Muscle layer of duodenum (tissue), 2 donors: Measurements from ENCODE around the gene HECTD3.

Source experiments
- H3K27ac ChIP-seq: one replicate; pipeline ENCODE4 v1.7.0; 2013; ENCODE audit warnings: mild to moderate bottlenecking, low read length
- H3K27me3 ChIP-seq: one replicate; pipeline ENCODE4 v1.7.0; 2013; ENCODE audit warnings: low read depth, mild to moderate bottlenecking, control low read depth, low read length
- H3K36me3 ChIP-seq, 2 donors: one replicate each; pipeline ENCODE4 v1.7.0; 2013; ENCODE audit warnings: low read length in 2 of 2, control low read depth in 1 of 2, mild to moderate bottlenecking in 1 of 2; ENCODE audit not compliant: insufficient read depth in 2 of 2, control insufficient read depth in 1 of 2
- H3K4me1 ChIP-seq, 2 donors: one replicate each; pipeline ENCODE4 v1.7.0; 2013; ENCODE audit warnings: low read length in 2 of 2, mild to moderate bottlenecking in 2 of 2, control low read depth in 1 of 2, moderate library complexity in 1 of 2; ENCODE audit not compliant: insufficient read depth in 2 of 2, control insufficient read depth in 1 of 2
- H3K4me3 ChIP-seq, 2 donors: one replicate each; pipeline ENCODE4 v1.7.0; 2013; ENCODE audit warnings: low read length in 2 of 2, low read depth in 1 of 2, mild to moderate bottlenecking in 1 of 2
- H3K9me3 ChIP-seq, 2 donors: one replicate each; pipeline ENCODE4 v1.7.0; 2013; ENCODE audit warnings: low read length in 2 of 2, control low read depth in 1 of 2, mild to moderate bottlenecking in 1 of 2; ENCODE audit not compliant: control insufficient read depth in 1 of 2
- donor health status: healthy.

HECTD3 gene

DNA sequence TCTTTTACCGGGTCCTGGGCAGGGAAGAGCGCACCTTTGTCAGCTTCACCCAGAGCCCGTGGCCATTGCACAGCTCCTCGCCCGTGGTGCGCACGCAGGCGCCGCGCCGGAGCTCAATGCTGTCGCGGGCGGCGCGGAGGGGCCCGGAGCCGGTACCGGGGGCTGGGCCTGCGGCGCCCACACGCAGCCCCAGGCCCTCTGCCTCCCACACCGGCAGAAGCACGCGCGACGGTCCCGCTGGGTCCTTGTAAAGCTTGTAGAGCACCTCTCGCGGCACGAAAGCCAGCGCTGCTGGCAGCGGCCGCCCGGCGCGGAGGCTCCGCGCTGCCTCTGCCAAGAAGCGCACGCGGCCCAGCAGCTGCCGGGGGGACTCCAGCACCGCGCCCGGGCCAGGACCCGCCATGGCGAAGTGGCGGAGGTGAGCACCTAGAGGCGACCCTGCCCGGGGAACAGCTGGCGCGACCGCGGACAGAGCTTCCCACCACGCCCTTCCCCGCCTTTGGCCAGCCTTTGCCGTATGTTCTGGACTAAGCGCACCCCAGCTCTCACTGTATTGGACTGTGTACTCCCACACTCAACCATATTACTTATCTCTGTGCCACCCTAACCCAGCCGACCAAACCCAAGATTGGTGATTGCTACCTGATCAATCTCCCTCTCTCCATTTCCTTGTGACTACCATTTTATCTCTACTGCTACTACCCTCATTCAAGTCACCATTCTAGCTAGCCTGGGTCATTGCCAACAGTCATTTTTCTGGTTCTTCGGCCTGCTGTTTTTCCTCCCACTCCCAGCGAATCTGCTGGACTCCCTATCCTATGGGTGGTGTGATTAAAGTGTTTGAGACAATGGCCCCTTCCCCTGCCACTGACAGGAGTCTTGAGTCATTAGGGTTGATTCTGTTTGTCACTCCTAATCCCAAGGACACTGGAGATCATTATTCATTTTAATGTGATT, at the start of gene HECTD3:
HECTD3 (minus strand) TSS at position 470 of the 957 bp plus-strand sequence; CDS start at position 403, 67 bp downstream.
- Histone ChIP-seq H3K4me1 (peaks cover 16 to 48% of the 10 kb centered on the region in 2 donors), H3K4me3 (peak within 1 kb of the TSS; percentile 90 to 98), H3K9me3 (no peaks in the 10 kb centered on the region), H3K27me3 (no peaks in the 10 kb centered on the region), H3K27ac (peak within 1 kb of the TSS; percentile 94), H3K36me3 (peaks cover 25 to 45% of the 10 kb centered on the region in 2 donors)

DNA sequence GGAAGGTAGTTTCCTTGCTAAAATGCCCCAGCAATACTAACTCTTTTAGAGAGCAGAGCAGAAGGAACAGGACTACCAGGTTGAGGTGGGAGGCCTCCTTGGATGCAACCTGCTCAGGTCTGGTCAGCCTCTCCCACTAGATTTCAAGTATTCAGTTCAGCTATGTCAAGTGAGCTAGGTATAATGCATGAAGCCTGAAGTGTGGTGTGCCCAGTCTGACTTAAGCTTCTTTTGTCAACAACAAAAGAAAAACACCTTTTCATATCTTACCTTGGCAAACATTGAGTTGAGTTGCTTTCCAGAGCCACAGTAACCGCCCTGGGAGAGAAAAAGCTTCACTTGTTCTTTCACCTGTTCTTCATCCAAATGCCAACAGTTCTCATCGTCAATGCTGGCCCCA, 48.7 kb upstream of the HECTD3 start:
- H3K27ac ChIP-seq: no peak overlapping the region
- no peak overlapping the region for H3K4me3 ChIP-seq
- no peaks in the 10 kb centered on the region for H3K9me3 ChIP-seq
- no peaks in the 10 kb centered on the region for H3K27me3 ChIP-seq
- H3K36me3 ChIP-seq: peaks cover 0 to 15% of the 10 kb centered on the region in 2 donors
- H3K4me1 ChIP-seq: no peaks in the 10 kb centered on the region

DNA sequence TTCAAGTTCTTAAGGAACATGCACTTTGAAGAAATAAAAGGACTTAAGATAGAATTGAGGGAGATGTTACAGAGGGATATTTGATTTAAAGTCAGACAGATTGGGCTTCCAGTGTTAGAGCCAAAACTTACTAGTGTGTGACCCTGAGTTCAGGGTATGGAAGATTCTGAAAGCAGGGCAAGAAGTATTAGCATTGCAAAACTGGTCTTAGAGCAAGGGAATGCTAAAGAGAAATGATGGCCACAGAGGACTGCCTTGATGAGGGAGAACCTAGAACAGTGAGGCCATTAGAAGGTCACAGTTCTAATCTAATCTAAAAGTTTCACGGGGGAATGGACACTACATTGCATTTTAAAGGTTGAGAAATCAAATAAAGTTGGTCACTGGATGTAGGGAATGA, 46.4 kb upstream of the HECTD3 start:
- Histone ChIP-seq H3K4me3 (no peak overlapping the region), H3K27me3 (no peaks in the 10 kb centered on the region), H3K9me3 (no peaks in the 10 kb centered on the region), H3K4me1 (no peaks in the 10 kb centered on the region), H3K27ac (no peak overlapping the region), H3K36me3 (peaks cover 0 to 15% of the 10 kb centered on the region in 2 donors)

DNA sequence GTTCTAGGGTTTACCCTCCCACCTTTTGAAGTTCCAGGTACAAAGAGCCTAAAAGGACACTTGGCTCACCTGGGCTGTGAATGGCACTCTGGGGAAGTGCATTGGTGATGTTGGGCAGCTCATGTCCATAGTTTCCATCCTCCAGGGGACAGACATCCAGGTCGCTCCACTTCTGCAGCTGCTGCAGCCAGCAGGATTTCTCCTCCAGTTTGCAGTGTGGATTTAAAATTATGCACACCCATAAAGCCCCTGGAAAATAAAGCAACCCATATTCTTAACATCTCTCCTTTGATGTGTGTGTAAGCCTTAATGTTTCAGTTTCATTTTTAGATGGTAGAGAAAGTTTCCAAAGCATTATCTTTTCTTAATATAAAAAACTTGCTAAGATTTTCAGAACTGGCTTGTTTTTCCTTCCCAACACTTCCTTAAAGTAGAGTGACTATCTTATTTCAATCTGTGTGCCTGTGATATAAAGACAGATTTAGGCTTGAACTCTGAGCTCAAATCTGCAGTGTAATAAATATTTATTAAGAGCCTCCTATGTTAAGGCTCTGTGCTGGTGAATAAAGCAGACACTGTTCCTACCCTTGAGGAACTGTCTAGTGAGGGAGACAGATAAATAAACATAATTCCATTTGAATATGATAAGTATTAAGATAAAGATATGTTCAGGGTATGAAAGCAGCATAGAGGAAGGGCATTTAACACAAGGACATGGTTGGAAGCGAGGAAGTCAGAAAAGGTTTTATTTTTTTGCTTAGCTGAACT, 40.1 kb upstream of the HECTD3 start:
- Histone ChIP-seq H3K27me3 (no peaks in the 10 kb centered on the region), H3K4me3 (peak overlapping the region in 1 of 2 donors; percentile 37), H3K36me3 (peaks cover 0 to 11% of the 10 kb centered on the region in 2 donors), H3K4me1 (no peaks in the 10 kb centered on the region), H3K27ac (peak overlapping the region; percentile 49), H3K9me3 (no peaks in the 10 kb centered on the region)

DNA sequence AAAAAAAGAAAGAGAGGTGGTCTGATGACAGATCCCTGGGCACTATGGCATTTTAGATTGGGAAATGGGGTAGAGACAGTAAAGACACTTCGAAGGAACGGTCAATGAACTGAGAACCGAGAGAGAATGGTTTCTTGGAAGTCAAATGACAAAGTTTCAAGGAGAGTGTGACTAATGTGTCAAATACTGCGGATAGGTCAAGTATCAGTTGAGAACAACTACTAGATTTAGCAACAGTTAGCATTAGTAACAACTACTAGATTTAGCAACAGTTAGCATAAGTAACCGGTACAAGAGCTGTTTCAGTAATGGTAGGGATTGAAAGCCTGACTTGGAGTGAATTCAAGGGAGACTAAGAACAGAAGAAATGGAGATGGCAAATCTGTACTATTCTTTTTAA, 35.9 kb upstream of the HECTD3 start:
- no peaks in the 10 kb centered on the region for H3K4me1 ChIP-seq
- no peaks in the 10 kb centered on the region for H3K27me3 ChIP-seq
- no peak overlapping the region for H3K4me3 ChIP-seq
- no peaks in the 10 kb centered on the region for H3K9me3 ChIP-seq
- H3K27ac ChIP-seq: no peak overlapping the region
- H3K36me3 ChIP-seq: peaks cover 7 to 24% of the 10 kb centered on the region in 2 donors

GRCh38 chr1:45044916-45045315, 33.8 kb upstream of the HECTD3 start:
- H3K9me3 ChIP-seq: no peaks in the 10 kb centered on the region
- peaks cover 7 to 28% of the 10 kb centered on the region in 2 donors for H3K36me3 ChIP-seq
- H3K27ac ChIP-seq: no peak overlapping the region
- H3K4me1 ChIP-seq: no peaks in the 10 kb centered on the region
- no peak overlapping the region for H3K4me3 ChIP-seq
- no peaks in the 10 kb centered on the region for H3K27me3 ChIP-seq

DNA sequence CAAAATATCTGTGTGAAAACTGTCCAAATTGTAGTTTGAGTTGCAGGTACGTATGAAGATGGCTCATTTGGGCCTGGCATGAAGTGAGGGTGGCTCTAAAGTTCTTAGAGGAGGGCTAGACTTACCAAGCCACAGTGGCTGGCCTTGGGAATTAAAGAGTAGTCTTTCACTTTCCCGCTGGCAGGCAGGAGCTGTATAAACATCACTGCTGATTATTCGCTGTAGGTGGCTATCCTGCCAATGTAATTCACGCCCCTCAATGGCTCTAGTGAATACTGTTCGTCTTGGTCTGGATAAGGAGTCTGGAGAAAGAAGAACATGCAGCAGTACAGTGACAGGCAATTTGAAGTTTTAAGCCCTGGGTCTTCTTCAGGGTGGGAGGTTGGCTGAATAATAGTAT, 32.0 kb upstream of the HECTD3 start:
- Histone ChIP-seq H3K9me3 (no peaks in the 10 kb centered on the region), H3K36me3 (peaks cover 7 to 20% of the 10 kb centered on the region in 2 donors), H3K4me1 (peaks cover 0 to 2% of the 10 kb centered on the region in 2 donors), H3K4me3 (no peak overlapping the region), H3K27me3 (no peaks in the 10 kb centered on the region), H3K27ac (no peak overlapping the region)

- H3K4me1 ChIP-seq: peaks cover 0 to 3% of the 10 kb centered on the region in 2 donors
- no peaks in the 10 kb centered on the region for H3K9me3 ChIP-seq
- peaks cover 7 to 33% of the 10 kb centered on the region in 2 donors for H3K36me3 ChIP-seq
- H3K4me3 ChIP-seq: no peak overlapping the region
- H3K27me3 ChIP-seq: no peaks in the 10 kb centered on the region
- H3K27ac ChIP-seq: no peak overlapping the region
These were observed 29.2 kb upstream of the HECTD3 start for GRCh38 chr1:45040297-45040696.

GRCh38 chr1:45038661-45039364, 27.7 kb upstream of the HECTD3 start:
- H3K27me3 ChIP-seq: no peaks in the 10 kb centered on the region
- peaks cover 0 to 3% of the 10 kb centered on the region in 2 donors for H3K4me1 ChIP-seq
- no peak overlapping the region for H3K27ac ChIP-seq
- H3K9me3 ChIP-seq: no peaks in the 10 kb centered on the region
- H3K36me3 ChIP-seq: peaks cover 7 to 47% of the 10 kb centered on the region in 2 donors
- H3K4me3 ChIP-seq: no peak overlapping the region

DNA sequence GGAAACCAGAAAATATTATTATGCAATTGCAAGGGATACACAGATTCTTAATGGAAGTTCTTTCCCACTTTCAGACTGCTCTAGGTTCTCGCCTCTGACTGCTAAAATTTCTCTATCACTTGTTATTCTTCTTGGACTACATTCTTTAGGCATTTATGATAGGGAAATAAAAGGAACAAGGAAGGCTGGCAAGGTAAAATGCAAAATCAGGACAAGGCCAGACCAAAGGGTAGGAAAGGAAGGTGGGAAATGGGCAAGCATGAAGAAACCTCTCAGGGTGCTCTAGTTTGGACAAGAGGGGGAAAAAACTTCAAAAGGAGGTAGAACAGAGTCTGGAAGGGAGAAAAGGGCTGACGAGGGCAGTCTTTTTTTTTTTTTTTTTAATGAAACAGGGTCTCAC, 27.1 kb upstream of the HECTD3 start:
- Histone ChIP-seq H3K4me3 (no peak overlapping the region), H3K27me3 (no peaks in the 10 kb centered on the region), H3K36me3 (peaks cover 7 to 43% of the 10 kb centered on the region in 2 donors), H3K9me3 (no peaks in the 10 kb centered on the region), H3K4me1 (peaks cover 0 to 3% of the 10 kb centered on the region in 2 donors), H3K27ac (no peak overlapping the region)

DNA sequence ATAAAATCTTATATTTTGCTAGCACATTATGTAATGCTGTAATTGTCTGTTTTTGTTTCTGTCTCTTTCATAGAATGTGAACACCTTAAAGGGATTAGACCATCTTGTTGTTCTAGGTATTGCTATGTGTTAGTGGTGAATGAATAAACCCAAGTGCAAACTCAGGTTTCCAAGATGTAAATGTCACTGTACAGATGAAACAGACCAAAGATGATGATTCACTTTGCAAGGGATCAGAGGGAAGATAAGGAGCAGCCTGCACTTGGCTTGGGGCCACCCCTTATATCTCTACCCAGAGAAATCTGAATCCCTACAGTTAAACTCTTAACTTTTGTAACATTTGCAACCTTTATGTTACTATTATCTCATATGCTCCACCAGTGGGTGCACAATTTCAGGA, 26.3 kb upstream of the HECTD3 start:
- peaks cover 0 to 3% of the 10 kb centered on the region in 2 donors for H3K4me1 ChIP-seq
- H3K27ac ChIP-seq: no peak overlapping the region
- no peaks in the 10 kb centered on the region for H3K9me3 ChIP-seq
- peaks cover 2 to 35% of the 10 kb centered on the region in 2 donors for H3K36me3 ChIP-seq
- no peak overlapping the region for H3K4me3 ChIP-seq
- H3K27me3 ChIP-seq: no peaks in the 10 kb centered on the region
